HG03039 (cell line): ENCODE measurements around the gene EIF3A.
"Not testable (repeated sequence)": the region's sequence is repeated elsewhere in the genome, so short reads cannot be mapped to it uniquely, and the experiment has no call there.

Experiments
- ATAC-seq: cut with Tn5 transposase; IDR thresholded peaks from one replicate; pipeline ENCODE4 v1.9.1; 2021; ENCODE audit warnings: mild to moderate bottlenecking, moderate library complexity; ENCODE audit not compliant: unreplicated experiment

The EIF3A gene

DNA sequence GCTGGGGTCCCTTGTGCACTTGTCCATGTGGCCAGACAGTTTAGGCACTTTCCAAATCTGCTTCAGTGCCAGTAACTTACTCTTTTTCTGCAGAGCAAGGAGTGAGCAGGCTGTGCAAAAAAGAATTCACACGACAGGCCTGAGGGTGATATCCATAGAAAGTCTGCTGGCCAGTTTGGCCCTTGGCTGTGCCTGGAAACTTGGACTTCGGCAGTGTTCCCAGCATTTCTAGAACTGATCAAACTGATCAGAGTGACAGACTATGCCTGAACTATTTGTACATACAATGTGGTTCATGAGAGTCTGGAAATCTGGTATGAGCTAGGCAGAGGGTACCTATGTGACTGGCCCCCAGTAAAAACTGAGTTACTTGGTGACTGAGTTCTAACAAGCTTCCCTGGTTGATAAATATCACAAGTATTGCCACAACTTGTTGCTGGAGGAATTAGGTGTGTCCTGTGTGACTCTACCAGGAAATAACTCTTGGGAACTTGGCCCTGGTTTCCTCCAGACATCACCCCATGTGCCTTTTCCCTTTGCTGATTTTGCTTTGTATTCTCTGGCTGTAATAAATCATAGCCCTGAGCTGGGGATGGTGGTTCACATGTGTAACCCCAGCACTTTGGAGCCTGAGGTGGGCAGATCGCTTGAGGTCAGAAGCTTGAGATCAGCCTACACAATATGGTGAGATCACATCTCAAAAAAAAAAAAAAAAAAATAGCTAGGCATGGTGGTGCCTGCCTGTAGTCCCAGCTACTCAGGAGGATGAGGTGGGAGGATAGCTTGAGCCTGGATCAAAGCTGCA, 20.0 kb upstream of the EIF3A start:
- ATAC-seq, result no peak

GRCh38 chr10:119098576-119098975, 18.0 kb upstream of the EIF3A start:
- no peak for ATAC-seq

GRCh38 chr10:119096641-119097415, 16.2 kb upstream of the EIF3A start:
- ATAC-seq, result not testable (repeated sequence)

- no peak for ATAC-seq
These were observed 15.0 kb upstream of the EIF3A start for GRCh38 chr10:119095640-119096039.

GRCh38 chr10:119090968-119091367, 10.4 kb upstream of the EIF3A start:
- no peak for ATAC-seq

GRCh38 chr10:119090026-119090795, 9.6 kb upstream of the EIF3A start:
- no peak for ATAC-seq

DNA sequence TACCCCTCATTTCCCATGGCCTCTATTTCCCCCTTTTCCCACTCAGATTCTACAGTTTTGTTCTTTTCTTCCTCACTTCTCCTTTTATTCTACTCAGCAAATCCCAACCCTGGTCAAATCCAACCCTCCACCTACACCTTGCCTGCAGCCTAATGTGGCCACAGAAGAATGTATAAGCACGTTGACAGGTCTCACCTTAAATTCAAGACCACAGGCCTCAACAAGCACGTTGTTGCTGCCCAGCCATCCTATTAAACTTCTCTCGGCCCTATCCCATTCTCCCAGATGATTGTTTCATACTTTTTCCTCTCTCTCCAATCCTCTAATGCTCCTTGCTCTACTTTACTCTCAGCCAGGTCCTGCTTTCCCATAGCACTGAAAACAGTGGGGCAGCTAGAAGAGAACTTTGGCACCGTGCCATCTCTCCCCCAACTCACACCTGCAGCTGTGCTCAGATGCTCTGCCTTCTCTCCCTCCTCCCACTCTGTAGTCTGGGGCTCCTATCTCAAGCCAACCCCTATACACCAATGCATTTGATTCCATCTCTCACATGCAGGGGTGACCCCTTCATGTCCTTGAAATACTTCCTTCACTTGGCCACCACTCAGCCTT, 6.8 kb upstream of the EIF3A start:
- ATAC-seq, result no peak

GRCh38 chr10:119084896-119085295, 4.3 kb upstream of the EIF3A start:
- ATAC-seq, result no peak

GRCh38 chr10:119079599-119080520, 757 bp downstream of the EIF3A start:
- ATAC-seq, result peak; percentile 65

DNA sequence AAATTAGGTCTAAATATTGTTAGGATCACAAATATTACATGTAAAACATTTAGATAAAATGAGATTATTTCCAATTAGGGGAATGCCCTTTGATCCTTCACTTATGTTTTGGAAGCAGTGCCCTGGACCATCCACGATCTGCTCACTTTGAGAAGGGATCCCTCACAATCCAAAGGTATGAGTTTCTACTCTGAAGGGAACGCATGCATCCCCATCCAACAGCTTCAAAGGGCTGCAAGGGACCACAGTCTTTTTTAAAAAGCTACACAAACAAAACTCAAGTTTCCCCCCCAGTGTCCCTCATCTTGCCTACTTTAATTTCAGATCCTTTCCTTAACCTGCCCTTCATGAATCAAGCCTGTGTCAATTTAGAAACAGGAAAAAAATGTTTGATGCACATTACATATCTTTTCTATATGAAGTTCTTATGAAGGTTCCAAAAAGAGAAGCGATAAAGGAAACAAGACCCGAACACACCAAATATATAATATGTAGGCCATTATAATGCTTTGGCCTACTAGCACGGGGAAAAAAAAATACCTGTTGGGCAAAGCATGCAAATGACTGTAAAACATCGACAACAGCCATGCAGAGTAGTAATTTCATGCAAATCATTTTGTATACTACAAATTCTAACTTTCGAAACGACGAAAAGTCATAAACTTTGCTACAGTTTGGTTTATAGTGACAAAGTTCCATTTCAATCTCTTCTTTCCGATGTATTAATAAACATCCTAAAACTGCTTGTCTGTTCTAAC, 2.0 kb downstream of the EIF3A start:
- ATAC-seq, result no peak

- no peak for ATAC-seq
These were observed 7.0 kb downstream of the EIF3A start for GRCh38 chr10:119073584-119073983.

DNA sequence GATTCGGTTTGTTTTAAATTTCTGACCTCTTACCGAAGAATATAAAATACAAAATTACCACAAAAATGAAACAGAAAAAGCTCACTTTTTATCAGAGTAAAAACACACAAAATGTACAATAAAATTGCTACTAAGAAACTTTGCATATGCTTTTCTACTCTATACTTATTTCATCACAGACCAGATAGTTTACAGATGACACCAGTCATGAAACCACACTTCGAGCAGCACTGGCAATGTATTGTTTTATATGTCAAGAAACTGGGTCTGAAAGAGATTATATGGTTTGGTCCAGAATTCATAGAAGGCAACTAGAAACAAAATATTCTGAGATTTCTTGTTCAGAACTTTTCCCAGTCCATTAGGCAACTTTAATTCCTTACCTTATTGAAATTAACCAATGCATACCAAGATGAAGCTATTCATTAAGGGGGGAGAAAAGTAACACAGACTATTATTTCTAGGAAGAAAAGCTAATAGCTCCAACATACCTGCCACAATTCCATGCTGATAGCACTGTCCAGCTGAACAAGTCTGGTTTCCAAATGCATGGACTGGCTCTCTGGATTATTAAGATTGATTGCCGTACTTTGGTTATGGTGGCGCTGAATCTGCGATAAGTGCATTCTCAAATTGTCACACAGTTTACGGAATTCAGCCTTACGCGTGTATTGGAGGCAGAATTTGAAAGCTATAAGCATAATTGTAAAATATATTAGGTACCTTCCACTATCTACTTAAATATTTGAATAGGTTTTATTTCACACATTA, 10.0 kb downstream of the EIF3A start:
- no peak for ATAC-seq

DNA sequence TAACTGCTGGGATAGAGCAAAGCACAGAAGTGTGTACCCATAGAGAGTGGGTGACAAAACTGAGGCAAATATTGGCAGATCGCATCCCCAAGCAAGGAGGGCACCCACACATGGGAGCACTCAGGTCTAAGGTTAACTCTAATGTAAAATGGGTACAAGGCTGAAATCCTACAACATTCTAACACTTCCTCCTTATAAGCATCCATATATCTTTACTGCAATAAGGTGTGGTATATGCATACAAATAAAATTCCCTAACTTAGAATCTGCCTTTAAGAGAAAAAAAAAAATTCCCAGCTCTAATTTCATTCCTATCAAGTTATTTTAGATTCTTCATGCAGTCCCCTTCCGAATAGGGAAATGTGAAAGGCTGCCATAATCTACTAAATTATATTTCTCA, 18.7 kb downstream of the EIF3A start:
- ATAC-seq, result no peak

- ATAC-seq, result no peak
These were observed 19.3 kb downstream of the EIF3A start for GRCh38 chr10:119061352-119061751.

DNA sequence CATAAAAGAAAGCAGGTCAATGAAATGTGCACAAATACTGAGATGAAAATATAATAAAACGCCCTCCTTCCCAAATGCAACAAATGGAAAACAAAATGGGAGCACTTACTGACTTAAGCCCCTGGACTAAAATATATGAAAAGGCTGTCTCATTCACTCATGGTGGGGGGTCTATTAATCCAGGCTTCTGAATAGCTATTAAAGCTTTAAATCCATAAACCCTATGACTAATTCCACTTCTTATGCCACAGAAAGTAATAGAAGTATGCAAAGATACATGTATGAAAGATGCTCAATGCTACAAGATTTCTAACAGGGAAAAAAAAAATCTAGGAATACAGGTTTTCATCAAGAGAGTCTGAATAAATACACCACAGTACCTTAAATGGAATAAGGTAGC, 20.5 kb downstream of the EIF3A start:
- no peak for ATAC-seq

DNA sequence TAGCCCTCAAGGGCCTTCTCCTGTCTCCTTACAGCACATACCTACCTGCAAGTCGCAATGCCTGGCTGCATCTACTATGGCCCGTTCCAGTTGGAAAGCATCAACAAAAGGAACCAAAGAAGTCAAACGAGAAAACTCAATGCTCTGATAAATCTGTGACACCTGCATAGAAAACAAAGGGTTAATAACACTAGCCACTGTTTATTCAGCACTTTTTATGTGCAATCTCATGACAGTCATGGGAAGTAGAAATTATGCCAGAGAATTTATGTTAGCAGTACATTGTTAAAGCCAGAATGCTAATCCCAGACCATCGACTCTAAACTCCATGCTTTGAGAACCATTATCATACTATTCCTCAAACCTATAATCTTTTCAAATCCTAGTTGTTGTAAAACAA, 21.1 kb downstream of the EIF3A start:
- no peak for ATAC-seq

DNA sequence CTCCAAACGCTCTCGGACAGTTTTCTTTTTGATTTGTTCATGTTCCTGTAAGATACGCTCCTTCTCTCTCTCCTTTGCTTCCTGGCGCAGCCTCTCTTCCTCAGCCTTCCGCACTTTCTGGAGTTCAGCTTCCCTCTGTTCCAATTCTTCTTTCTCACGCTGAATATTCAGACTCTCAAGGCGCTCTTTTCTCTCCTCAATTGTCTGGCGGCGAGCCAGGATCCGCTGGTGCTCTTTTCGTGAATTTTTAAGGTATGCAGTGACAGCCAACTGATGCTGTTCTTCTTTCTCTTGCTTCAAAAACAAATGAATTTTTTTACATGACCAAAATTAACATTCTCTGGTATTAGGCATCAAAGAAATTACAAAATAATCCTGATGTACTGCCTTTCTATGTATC, 22.6 kb downstream of the EIF3A start:
- ATAC-seq, result no peak

DNA sequence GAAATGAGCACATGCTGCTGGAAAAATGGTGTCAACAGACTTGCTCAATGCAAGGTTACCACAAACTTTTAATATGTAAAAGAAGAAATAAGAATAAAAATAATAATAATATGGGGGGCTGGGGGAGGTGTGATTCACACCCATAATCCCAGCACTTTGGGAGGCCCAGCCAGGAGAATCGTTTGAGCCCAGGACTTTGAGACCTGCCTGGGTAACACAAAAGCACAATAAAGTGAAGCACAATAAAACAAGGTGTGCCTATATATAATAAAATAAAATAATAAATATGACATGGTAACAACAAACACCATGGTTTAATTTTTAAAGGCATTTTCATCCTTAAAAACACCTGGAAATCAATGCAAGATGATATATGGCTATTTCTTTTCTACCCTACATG, 25.1 kb downstream of the EIF3A start:
- no peak for ATAC-seq

DNA sequence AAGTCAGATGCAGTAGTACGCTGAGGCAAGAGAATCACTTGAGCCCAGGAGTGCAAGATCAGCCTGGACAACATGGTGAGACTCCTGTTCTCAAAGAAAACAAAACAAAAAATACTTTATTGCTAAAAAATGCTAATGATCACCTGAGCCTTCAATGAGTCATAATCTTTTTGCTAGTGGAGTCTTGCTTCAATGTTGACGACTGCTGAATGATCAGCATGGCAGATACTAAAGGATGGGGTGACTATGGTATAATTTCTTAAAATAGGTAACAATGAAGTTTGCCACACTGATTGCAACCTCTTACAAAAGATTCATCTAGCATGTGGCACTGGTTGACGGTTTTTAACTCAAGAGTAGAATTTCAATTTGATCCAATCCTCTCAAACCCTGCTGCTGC, 28.8 kb downstream of the EIF3A start:
- no peak for ATAC-seq
